Smooth muscle cell (in vitro differentiated cells): ENCODE measurements around the gene SPARC. TPM values are rescaled to one million over a fixed set of nuclear protein-coding genes. Genes with fewer than 3 reads are reported as not detected.

Experiments
- DNase-seq: peaks from one replicate; lab custom pipeline; 2025; ENCODE audit not compliant: unreplicated experiment; lab: John Stamatoyannopoulos, UW
- H2AFZ ChIP-seq: fragments of 200-600 bp; sonication (generic); 2 replicates; pipeline ENCODE4 v1.6.0; 2016; ENCODE audit warnings: antibody characterized with exemption, low read depth, mild to moderate bottlenecking
- H3F3A ChIP-seq: fragments of 200-600 bp; sonication (generic); 2 replicates; pipeline ENCODE4 v1.6.0; 2017; ENCODE audit warnings: antibody characterized with exemption, low read depth
- H3K27ac ChIP-seq: fragments of 200-600 bp; sonication (generic); 2 replicates; pipeline ENCODE4 v1.5.1; 2016; ENCODE audit warnings: low read depth, mild to moderate bottlenecking
- H3K27me3 ChIP-seq: fragments of 200-600 bp; sonication (generic); 2 replicates; pipeline ENCODE4 v1.6.1; 2016; ENCODE audit warnings: low read depth, mild to moderate bottlenecking
- H3K36me3 ChIP-seq: fragments of 200-600 bp; sonication (generic); 2 replicates; pipeline ENCODE4 v1.5.1; 2016; ENCODE audit warnings: low read depth
- H3K4me1 ChIP-seq: fragments of 200-600 bp; sonication (generic); 2 replicates; pipeline ENCODE4 v1.5.1; 2016; ENCODE audit warnings: low read depth
- H3K4me2 ChIP-seq: fragments of 200-600 bp; sonication (generic); 2 replicates; pipeline ENCODE4 v1.6.0; 2016; ENCODE audit warnings: mild to moderate bottlenecking
- H3K4me3 ChIP-seq: fragments of 200-600 bp; sonication (generic); 2 replicates; pipeline ENCODE4 v1.5.1; 2016; ENCODE audit warnings: mild to moderate bottlenecking
- H3K79me2 ChIP-seq: fragments of 200-600 bp; sonication (generic); 2 replicates; pipeline ENCODE4 v1.6.0; 2016; ENCODE audit warnings: low read depth, mild to moderate bottlenecking
- H3K9ac ChIP-seq: fragments of 200-600 bp; sonication (generic); 2 replicates; pipeline ENCODE4 v1.6.0; 2016; ENCODE audit warnings: low read depth
- H3K9me3 ChIP-seq: fragments of 200-600 bp; sonication (generic); replicated peaks from 2 replicates; pipeline ENCODE4 v1.5.1; 2016; ENCODE audit warnings: low read depth
- H4K20me1 ChIP-seq: fragments of 200-600 bp; sonication (generic); 2 replicates; pipeline ENCODE4 v1.6.0; 2016; ENCODE audit warnings: low read depth
- WGBS: methylation state at CpG from one replicate; pipeline ENCODE4 v1.1.7; 2016; ENCODE audit warnings: low lambda C conversion rate; 5-methylcytosine and 5-hydroxymethylcytosine counted together
- polyA plus RNA-seq: library from polyadenylated mRNA; unstranded; fragments of >200 nt; fragmentation: Nextera tagmentation; extraction: Ambion mirVana; gene quantifications from 2 replicates; pipeline ENCODE4 v1.2.1, GENCODE V29; 2016
- total RNA-seq: library from RNA; depleted of rRNA; stranded (reverse); fragments of >200 nt; gene quantifications from 2 replicates; pipeline ENCODE4 v1.2.3, GENCODE V29; 2014
- TF ChIP-seq, protein P1 (sequence below): fragments of 200-600 bp; sonication (generic); IDR thresholded peaks from 2 replicates; pipeline ENCODE4 v1.5.1; 2017; ENCODE audit warnings: borderline replicate concordance, mild to moderate bottlenecking, antibody characterized with exemption; ENCODE audit not compliant: insufficient read depth, poor library complexity, severe bottlenecking

SPARC gene
- total and polyA plus RNA-seq, 2 experiments from 2014 or later, result 7,113 to 19,518 TPM

- H2AFZ ChIP-seq, result no peak overlapping the region
- TF ChIP-seq, protein P1, sequence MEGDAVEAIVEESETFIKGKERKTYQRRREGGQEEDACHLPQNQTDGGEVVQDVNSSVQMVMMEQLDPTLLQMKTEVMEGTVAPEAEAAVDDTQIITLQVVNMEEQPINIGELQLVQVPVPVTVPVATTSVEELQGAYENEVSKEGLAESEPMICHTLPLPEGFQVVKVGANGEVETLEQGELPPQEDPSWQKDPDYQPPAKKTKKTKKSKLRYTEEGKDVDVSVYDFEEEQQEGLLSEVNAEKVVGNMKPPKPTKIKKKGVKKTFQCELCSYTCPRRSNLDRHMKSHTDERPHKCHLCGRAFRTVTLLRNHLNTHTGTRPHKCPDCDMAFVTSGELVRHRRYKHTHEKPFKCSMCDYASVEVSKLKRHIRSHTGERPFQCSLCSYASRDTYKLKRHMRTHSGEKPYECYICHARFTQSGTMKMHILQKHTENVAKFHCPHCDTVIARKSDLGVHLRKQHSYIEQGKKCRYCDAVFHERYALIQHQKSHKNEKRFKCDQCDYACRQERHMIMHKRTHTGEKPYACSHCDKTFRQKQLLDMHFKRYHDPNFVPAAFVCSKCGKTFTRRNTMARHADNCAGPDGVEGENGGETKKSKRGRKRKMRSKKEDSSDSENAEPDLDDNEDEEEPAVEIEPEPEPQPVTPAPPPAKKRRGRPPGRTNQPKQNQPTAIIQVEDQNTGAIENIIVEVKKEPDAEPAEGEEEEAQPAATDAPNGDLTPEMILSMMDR, result no peak
- WGBS, result 92% methylated on average over 1 of the region's 1 CpG
- no peaks in the 10 kb centered on the region for H3K79me2 ChIP-seq
- H3K4me1 ChIP-seq, result no peaks in the 10 kb centered on the region
- no peak overlapping the region for H3K4me3 ChIP-seq
- H3K9me3 ChIP-seq, result no peaks in the 10 kb centered on the region
- no peak for DNase-seq
- H3K27me3 ChIP-seq, result no peaks in the 10 kb centered on the region
- no peak overlapping the region for H3K9ac ChIP-seq
- H3K27ac ChIP-seq, result no peak overlapping the region
- peaks cover 15% of the 10 kb centered on the region for H4K20me1 ChIP-seq
- no peak overlapping the region for H3K4me2 ChIP-seq
- no peaks in the 10 kb centered on the region for H3K36me3 ChIP-seq
- H3F3A ChIP-seq, result peaks cover 12% of the 10 kb centered on the region
Measured at GRCh38 chr5:151657114-151657513, 29.6 kb downstream of the SPARC start.

GRCh38 chr5:151656311-151656710 is 30.4 kb downstream of the SPARC start:
- Histone ChIP-seq H3F3A (peaks cover 4% of the 10 kb centered on the region), H2AFZ (no peak overlapping the region), H3K4me3 (no peak overlapping the region), H3K9ac (no peak overlapping the region), H3K27ac (no peak overlapping the region), H3K27me3 (no peaks in the 10 kb centered on the region), H3K4me2 (no peak overlapping the region), H4K20me1 (peaks cover 7% of the 10 kb centered on the region), H3K9me3 (no peaks in the 10 kb centered on the region), H3K4me1 (no peaks in the 10 kb centered on the region), H3K79me2 (no peaks in the 10 kb centered on the region), H3K36me3 (no peaks in the 10 kb centered on the region)
- no peak for DNase-seq
- TF ChIP-seq, protein P1, result no peak
- 94% methylated on average over 4 of the region's 4 CpGs for WGBS

DNA sequence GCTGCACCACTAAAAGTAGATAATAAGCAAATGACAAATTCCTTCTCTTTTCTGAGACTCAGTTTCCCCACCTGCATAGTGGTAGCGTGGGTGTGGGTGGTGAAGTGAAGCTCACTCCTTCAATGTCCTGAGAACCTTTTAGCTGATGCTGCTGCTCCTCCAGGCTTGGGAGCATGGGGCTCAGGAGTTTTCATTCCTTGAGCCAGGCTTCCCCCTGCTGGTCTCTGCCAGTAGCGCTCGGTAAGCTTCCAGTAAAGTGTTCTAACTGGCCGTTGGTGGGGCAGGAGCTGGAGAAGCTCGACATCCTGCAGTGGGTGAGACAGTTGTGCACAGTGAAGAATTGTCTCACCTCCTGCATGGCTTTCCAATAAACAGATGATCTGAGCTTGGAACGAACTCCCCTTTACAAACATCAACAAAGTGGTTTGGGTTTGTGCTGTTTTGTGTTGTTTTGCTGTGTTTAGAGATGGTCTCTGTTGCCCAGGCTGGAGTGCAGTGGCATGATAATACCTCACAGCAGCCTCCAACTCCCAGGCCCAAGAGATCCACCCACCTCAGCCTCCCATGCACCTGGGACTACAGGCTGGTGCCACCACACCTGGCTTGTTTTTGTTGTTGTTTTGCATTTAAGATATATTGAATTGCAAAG is 34.6 kb downstream of the SPARC start:
- Histone ChIP-seq H3K4me1 (no peaks in the 10 kb centered on the region), H3K4me3 (no peak overlapping the region), H4K20me1 (no peaks in the 10 kb centered on the region), H3K9me3 (no peaks in the 10 kb centered on the region), H3K27me3 (no peaks in the 10 kb centered on the region), H3K79me2 (no peaks in the 10 kb centered on the region), H3K36me3 (no peaks in the 10 kb centered on the region), H3K27ac (no peak overlapping the region), H3K4me2 (no peak overlapping the region), H2AFZ (no peak overlapping the region), H3F3A (no peaks in the 10 kb centered on the region), H3K9ac (no peak overlapping the region)
- WGBS, result 8% methylated on average over 6 of the region's 6 CpGs
- TF ChIP-seq, protein P1, result peak; percentile 84
- DNase-seq, result peak; percentile 22

DNA sequence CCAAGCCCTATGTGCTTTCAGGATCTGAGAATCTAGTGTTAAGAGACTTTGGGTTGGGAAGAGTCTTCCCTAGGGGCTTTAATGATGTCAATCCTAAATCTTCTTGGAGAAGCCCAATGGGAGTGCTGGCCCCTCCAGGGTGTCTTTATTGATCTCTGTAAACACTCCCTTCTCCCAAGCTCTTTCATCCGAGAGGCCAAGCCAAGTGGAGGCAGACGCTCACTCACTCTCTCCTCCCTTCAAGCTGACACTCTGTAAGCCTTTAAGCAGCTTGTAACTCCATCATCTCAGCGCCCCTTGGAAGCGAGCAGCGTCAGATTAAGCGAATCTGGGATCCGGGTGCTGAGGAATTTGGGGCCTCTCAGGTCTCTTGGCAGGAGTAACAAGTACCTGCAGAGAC is 37.7 kb downstream of the SPARC start:
- Histone ChIP-seq H3K4me1 (no peaks in the 10 kb centered on the region), H3K27me3 (peaks cover 8% of the 10 kb centered on the region), H3K9me3 (no peaks in the 10 kb centered on the region), H3K4me2 (no peak overlapping the region), H3K36me3 (no peaks in the 10 kb centered on the region), H3K4me3 (no peak overlapping the region), H3K27ac (no peak overlapping the region), H2AFZ (no peak overlapping the region), H3F3A (no peaks in the 10 kb centered on the region), H4K20me1 (no peaks in the 10 kb centered on the region), H3K9ac (no peak overlapping the region), H3K79me2 (no peaks in the 10 kb centered on the region)
- no peak for DNase-seq
- TF ChIP-seq, protein P1, result no peak
- WGBS, result 45% methylated on average over 7 of the region's 7 CpGs
